A673 (cell line): Measurements from ENCODE around the gene PSMB2. TPM values are rescaled to one million over a fixed set of nuclear protein-coding genes. Genes with fewer than 3 reads are reported as not detected.

ENCODE experiments used
- BruUV-seq: library from RNA; stranded (reverse); fragments of 400-500 nt; replicated peaks from 2 replicates; lab custom pipeline; 2021; lab: Mats Ljungman, UMichigan
- CTCF ChIA-PET: fragments of 300-600 bp; sonication (Branson Sonifier 250); formaldehyde crosslinking; loops from one replicate; lab custom pipeline; 2022; ENCODE audit warnings: antibody characterized with exemption; lab: Charles Lee
- POLR2A ChIA-PET: fragments of 300-600 bp; sonication (Branson Sonifier 250); formaldehyde crosslinking; loops from one replicate; lab custom pipeline; 2022; ENCODE audit warnings: antibody characterized with exemption; ENCODE audit not compliant: low non-redundant PET; lab: Charles Lee
- DNase-seq: peaks from one replicate; pipeline ENCODE4 v3.0.0-alpha.2; 2015; ENCODE audit warnings: low spot score
- H3K27ac ChIP-seq: fragments of 200-600 bp; sonication (generic); 2 replicates; pipeline ENCODE4 v1.5.1; 2016; ENCODE audit warnings: mixed run types, low read depth, mild to moderate bottlenecking, mixed read lengths, antibody characterized with exemption, low read length; ENCODE audit not compliant: poor library complexity, severe bottlenecking
- H3K27me3 ChIP-seq: fragments of 200-600 bp; sonication (generic); replicated peaks from 2 replicates; pipeline ENCODE4 v1.6.1; 2017; ENCODE audit warnings: mixed run types, low read depth, mild to moderate bottlenecking, mixed read lengths, antibody characterized with exemption, low read length; ENCODE audit not compliant: insufficient read depth, poor library complexity
- H3K36me3 ChIP-seq: fragments of 200-600 bp; sonication (generic); 2 replicates; pipeline ENCODE4 v1.6.1; 2016; ENCODE audit warnings: mixed run types, mild to moderate bottlenecking, mixed read lengths, antibody characterized with exemption, low read length; ENCODE audit not compliant: insufficient read depth, poor library complexity, severe bottlenecking
- H3K4me1 ChIP-seq: fragments of 200-600 bp; sonication (generic); 2 replicates; pipeline ENCODE4 v1.6.1; 2017; ENCODE audit warnings: mixed run types, mild to moderate bottlenecking, mixed read lengths, antibody characterized with exemption, low read length; ENCODE audit not compliant: insufficient read depth, poor library complexity, severe bottlenecking
- H3K4me3 ChIP-seq: fragments of 200-600 bp; sonication (generic); 2 replicates; pipeline ENCODE4 v1.5.1; 2016; ENCODE audit warnings: low read depth, mixed run types, mild to moderate bottlenecking, mixed read lengths, low read length; ENCODE audit not compliant: poor library complexity, severe bottlenecking
- H3K9me3 ChIP-seq: fragments of 200-600 bp; sonication (generic); 2 replicates; pipeline ENCODE4 v1.6.1; 2016; ENCODE audit warnings: mixed run types, low read depth, mild to moderate bottlenecking, mixed read lengths, antibody characterized with exemption, low read length; ENCODE audit not compliant: poor library complexity, severe bottlenecking
- CTCF ChIP-seq: fragments of 300-800, 200-600 bp; sonication (generic); conservative IDR thresholded peaks from 2 replicates; pipeline ENCODE4 v1.5.1; 2017; ENCODE audit warnings: low read depth, mild to moderate bottlenecking, antibody characterized with exemption, low read length, moderate library complexity, mixed read lengths
- EZH2 ChIP-seq: fragments of 200-600 bp; sonication (generic); IDR thresholded peaks from 2 replicates; pipeline ENCODE4 v1.6.1; 2017; ENCODE audit warnings: borderline replicate concordance, low read depth, mild to moderate bottlenecking, mixed read lengths, antibody characterized with exemption, low read length; ENCODE audit not compliant: poor library complexity, severe bottlenecking
- intact Hi-C: fragments of 100-400 bp; cut with micrococcal nuclease; formaldehyde crosslinking; loops from one replicate; pipeline ENCODE4 v1.10.0; 2022; ENCODE audit not compliant: unreplicated experiment
- total RNA-seq: library from RNA; stranded (reverse); gene quantifications from 2 replicates; pipeline ENCODE4 v1.2.3, GENCODE V29; 2021

Gene PSMB2
- total RNA-seq, 1 experiment from 2014 or later: 169 TPM

DNA sequence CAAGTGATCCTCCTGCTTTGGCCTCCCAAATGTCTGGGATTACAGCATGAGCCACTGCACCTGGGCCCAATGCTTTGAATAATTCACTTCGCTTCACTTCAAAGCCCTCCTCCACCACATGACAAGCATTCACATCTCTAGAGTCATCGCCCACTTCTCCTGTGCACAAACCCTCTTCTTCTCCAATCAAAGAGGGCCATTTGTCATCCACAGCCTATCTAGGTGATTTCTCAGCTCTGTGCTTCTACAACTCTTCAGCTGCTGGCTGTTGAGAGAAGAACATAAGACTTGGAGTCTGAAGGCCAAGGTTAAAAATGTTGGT, 20.1 kb upstream of the PSMB2 start:
- POLR2A ChIA-PET: no interaction called here
- no TSS peak for BruUV-seq
- no peak for DNase-seq
- intact Hi-C loops: no loop called here
- Histone ChIP-seq H3K36me3 (no peaks in the 10 kb centered on the region), H3K9me3 (no peaks in the 10 kb centered on the region), H3K27ac (no peak overlapping the region), H3K4me1 (no peaks in the 10 kb centered on the region), H3K27me3 (no peaks in the 10 kb centered on the region), H3K4me3 (no peak overlapping the region)
- CTCF ChIA-PET: no interaction called here
- TF ChIP-seq EZH2 (no peak), CTCF (no peak)

DNA sequence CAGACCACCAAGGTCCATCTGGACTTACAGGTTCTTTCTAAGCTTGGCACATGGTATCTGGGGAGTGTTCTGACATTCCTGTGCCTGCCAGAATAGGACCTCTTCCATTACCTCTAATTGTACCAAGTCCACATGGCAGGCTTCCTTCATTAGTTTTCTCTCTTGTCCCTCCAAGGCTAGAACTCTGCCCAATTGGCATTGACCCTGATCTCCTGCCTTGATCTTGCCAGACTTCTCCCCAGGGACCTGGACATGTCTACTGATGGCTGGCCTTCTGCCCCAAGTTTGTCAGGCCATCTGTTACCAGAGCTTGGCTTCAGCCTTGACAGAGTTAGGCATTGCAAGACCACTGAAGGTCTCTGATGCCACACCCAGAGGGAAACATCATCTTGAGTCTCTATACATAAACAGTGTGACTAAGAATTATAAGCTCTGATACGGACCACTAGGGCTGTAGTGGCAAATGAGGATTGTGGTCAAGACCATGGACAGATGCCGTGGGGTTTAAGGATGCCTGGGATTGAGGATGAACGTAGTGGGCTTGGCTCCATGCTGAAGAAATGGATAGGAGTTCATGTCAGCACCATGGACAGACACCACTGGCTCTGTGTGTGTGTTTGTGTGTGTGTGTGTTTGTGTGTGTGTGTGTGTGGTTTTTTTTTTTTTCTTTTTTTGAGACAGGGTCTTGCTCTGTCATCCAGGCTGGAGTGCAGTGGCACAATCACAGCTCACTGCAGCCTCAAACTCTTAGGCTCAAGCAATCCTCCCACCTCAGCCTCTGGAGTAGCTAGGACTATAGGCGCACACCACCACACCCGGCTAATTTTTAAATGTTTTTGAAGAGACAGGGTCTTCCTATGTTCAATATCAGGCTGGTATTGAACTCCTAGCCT, 19.5 kb upstream of the PSMB2 start:
- POLR2A ChIA-PET: no interaction called here
- Histone ChIP-seq H3K9me3 (no peaks in the 10 kb centered on the region), H3K27me3 (no peaks in the 10 kb centered on the region), H3K27ac (no peak overlapping the region), H3K36me3 (no peaks in the 10 kb centered on the region), H3K4me3 (no peak overlapping the region), H3K4me1 (no peaks in the 10 kb centered on the region)
- CTCF ChIA-PET: no interaction called here
- DNase-seq: peak; percentile 63
- intact Hi-C loops: no loop called here
- BruUV-seq: no TSS peak
- TF ChIP-seq EZH2: no peak
- no peak for TF ChIP-seq CTCF

- Histone ChIP-seq H3K4me1 (no peaks in the 10 kb centered on the region), H3K27ac (no peak overlapping the region), H3K27me3 (no peaks in the 10 kb centered on the region), H3K4me3 (no peak overlapping the region), H3K36me3 (no peaks in the 10 kb centered on the region), H3K9me3 (no peaks in the 10 kb centered on the region)
- intact Hi-C loops: no loop called here
- no peak for DNase-seq
- CTCF ChIA-PET: no interaction called here
- TF ChIP-seq CTCF (no peak), EZH2 (no peak)
- no TSS peak for BruUV-seq
- POLR2A ChIA-PET: no interaction called here
These were observed 18.3 kb upstream of the PSMB2 start for GRCh38 chr1:35659589-35659988.
